ENCODE measurements around the gene ATG16L1.

ATG16L1 gene

GRCh38 chr2:233295891-233296290 is 44.4 kb downstream of the ATG16L1 start:
- DNase-seq (ENCODE audit: low spot score) = no peak

GRCh38 chr2:233297076-233297475 is 45.6 kb downstream of the ATG16L1 start:
- DNase-seq (ENCODE audit: low spot score) = no peak

GRCh38 chr2:233300401-233300800 is 48.9 kb downstream of the ATG16L1 start:
- no peak for DNase-seq (ENCODE audit: low spot score)

- no peak for DNase-seq (ENCODE audit: low spot score)
These were observed 49.8 kb downstream of the ATG16L1 start for GRCh38 chr2:233301248-233301647.

- DNase-seq (ENCODE audit: low spot score) = no peak
These were observed 50.3 kb downstream of the ATG16L1 start for GRCh38 chr2:233301811-233302210.

GRCh38 chr2:233303252-233303651 is 51.8 kb downstream of the ATG16L1 start:
- DNase-seq (ENCODE audit: low spot score) = no peak

GRCh38 chr2:233307565-233307964 is 56.1 kb downstream of the ATG16L1 start, which contains the start of gene SAG:
Gene SAG, plus strand, starts transcription at chr2:233307816. Its CDS starts 1,374 bp downstream, at chr2:233309190.
- no peak for DNase-seq (ENCODE audit: low spot score)

GRCh38 chr2:233311241-233311926 is 59.9 kb downstream of the ATG16L1 start:
- no peak for DNase-seq (ENCODE audit: low spot score)

- DNase-seq (ENCODE audit: low spot score) = no peak
These were observed 61.4 kb downstream of the ATG16L1 start for GRCh38 chr2:233312874-233313273.

- no peak for DNase-seq (ENCODE audit: low spot score)
These were observed 62.9 kb downstream of the ATG16L1 start for GRCh38 chr2:233314180-233314925.

GRCh38 chr2:233317196-233317943 is 65.9 kb downstream of the ATG16L1 start:
- DNase-seq (ENCODE audit: low spot score) = no peak

- peak; percentile 53 for DNase-seq (ENCODE audit: low spot score)
These were observed 67.8 kb downstream of the ATG16L1 start for GRCh38 chr2:233319256-233319655.

GRCh38 chr2:233320470-233320869 is 69.0 kb downstream of the ATG16L1 start:
- DNase-seq (ENCODE audit: low spot score) = no peak

- DNase-seq (ENCODE audit: low spot score) = no peak
These were observed 69.7 kb downstream of the ATG16L1 start for GRCh38 chr2:233321166-233321565.

GRCh38 chr2:233323851-233324250 is 72.4 kb downstream of the ATG16L1 start:
- DNase-seq (ENCODE audit: low spot score) = no peak

- DNase-seq (ENCODE audit: low spot score) = no peak
These were observed 73.8 kb downstream of the ATG16L1 start for GRCh38 chr2:233325256-233325655.

GRCh38 chr2:233325814-233326213 is 74.3 kb downstream of the ATG16L1 start:
- DNase-seq (ENCODE audit: low spot score) = no peak

- DNase-seq (ENCODE audit: low spot score) = no peak
These were observed 75.0 kb downstream of the ATG16L1 start for GRCh38 chr2:233326500-233326899.

GRCh38 chr2:233328922-233329321 is 77.4 kb downstream of the ATG16L1 start:
- no peak for DNase-seq (ENCODE audit: low spot score)

- no peak for DNase-seq (ENCODE audit: low spot score)
These were observed 78.1 kb downstream of the ATG16L1 start for GRCh38 chr2:233329489-233330135.

GRCh38 chr2:233331536-233331935 is 80.1 kb downstream of the ATG16L1 start:
- peak; percentile 52 for DNase-seq (ENCODE audit: low spot score)

GRCh38 chr2:233332125-233332524 is 80.7 kb downstream of the ATG16L1 start:
- no peak for DNase-seq (ENCODE audit: low spot score)
